T follicular helper cell (primary cell): Measurements from ENCODE around the gene CLIC3.

Experiments
- DNase-seq: peaks from one replicate; pipeline ENCODE4 v3.0.0-alpha.2; 2020; ENCODE audit warnings: low read depth

Gene CLIC3

DNA sequence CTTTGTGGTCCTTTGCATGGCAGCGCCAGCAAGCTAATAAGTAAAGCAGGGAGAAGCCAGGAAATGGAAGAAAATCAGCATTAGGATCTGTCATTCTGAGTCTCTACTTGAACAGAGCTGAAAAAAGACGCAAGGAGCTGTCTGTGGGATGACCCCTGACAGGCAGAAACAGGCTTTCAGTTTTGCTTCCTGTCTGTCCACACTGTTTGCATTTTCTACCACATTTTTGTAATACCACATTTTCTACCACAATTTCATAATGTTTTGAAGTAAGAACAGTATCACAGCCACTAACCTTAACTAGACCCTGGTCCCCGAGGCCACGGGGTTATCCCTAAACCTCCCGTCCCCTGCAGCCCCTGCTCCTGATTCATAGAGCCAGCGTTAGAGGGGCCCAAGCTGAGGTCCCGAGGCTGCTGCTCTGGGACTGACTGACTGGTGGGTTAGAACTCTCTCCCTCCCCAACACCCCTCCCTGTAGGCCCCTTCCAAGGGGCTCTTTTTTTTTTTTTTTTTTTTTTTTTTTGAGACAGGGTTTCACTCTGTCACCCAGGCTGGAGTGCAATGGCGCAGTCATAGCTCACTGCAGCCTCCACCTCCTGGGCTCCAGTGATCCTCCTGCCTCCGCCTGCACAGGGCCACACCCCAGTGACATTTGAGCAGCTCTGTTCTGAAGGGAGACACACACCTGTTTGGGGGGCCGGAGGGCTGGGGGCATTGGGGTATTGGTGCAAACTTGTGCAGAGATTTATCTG is 4.0 kb upstream of the CLIC3 start:
- no peak for DNase-seq

GRCh38 chr9:136997830-136998234 is 1.5 kb upstream of the CLIC3 start:
- no peak for DNase-seq

GRCh38 chr9:136997371-136997770 is 1.0 kb upstream of the CLIC3 start:
- DNase-seq, result no peak

DNA sequence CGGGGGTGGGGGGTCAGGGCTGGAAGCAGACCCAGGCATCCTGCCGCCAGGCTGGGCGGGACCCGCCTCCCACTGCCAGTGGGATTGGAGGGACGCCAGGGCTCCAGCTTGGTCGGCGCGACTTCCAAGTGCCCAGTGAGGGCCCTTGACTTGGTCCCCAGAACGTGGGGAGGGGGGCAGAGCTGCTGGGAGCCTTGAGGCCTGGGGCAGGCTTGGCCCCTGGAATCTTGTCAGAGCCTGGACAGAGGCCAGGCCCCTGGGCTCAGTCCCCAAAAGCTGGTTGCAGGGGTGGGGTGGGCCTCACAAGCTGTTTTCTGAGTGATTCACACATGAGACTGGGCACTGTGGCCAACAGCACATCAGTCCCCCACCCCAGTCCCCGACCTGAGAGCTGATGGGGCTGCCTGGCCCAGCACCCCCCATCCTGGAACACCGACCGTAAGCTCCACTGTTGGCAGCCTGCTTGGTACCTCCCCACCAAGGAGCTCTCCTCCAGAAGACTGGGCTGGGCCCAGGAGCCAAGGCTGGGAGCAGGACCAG is 526 bp downstream of the CLIC3 start:
- DNase-seq, result no peak

- DNase-seq, result no peak
Observed at GRCh38 chr9:136995362-136995761, 1.0 kb downstream of the CLIC3 start.

GRCh38 chr9:136994888-136995230 is 1.5 kb downstream of the CLIC3 start:
- no peak for DNase-seq

GRCh38 chr9:136994180-136994887 is 2.0 kb downstream of the CLIC3 start:
- no peak for DNase-seq

- no peak for DNase-seq
Observed at GRCh38 chr9:136992819-136993369, 3.5 kb downstream of the CLIC3 start.

DNA sequence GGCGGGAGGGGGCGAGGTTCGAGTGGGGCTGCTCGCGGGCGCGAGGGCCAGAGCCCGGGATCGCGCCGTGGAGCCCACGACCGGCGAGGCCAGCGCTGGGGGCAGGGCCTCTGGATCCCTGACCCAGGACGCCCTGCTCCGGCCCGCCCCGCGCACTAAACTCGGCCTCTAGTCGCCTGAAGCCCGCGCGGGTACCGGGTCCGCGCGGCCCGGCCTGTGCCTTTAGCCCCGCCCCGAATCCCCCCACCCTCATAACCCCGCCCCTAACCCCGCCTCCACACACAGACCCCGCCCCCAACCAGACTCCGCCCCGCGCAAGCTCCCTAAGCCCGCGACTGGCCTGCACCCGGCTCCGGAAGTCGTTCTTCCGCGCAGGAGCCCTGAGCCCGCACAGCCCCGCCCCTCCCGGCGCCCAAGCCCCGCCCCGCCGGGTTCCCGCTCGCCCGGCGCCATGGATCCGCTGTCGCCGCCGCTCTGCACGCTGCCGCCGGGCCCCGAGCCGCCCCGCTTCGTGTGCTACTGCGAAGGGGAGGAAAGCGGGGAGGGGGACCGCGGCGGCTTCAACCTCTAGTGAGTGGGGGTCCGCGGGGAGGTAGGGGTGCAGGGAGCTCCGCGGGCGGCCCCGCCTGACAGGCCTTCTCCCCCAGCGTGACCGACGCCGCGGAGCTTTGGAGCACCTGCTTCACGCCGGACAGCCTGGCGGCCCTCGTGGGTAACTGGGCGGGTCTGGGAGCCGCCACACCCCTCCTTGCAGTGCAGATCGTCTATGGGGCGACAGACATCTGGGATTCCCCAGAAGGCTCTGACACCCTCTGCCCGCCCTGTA is 4.2 kb downstream of the CLIC3 start, which contains the start of gene PAXX:
TSS of gene PAXX (plus strand) at position 430 of the 826 bp plus-strand sequence. CDS start at position 452, 22 bp downstream.
- DNase-seq, result peak; percentile 90

DNA sequence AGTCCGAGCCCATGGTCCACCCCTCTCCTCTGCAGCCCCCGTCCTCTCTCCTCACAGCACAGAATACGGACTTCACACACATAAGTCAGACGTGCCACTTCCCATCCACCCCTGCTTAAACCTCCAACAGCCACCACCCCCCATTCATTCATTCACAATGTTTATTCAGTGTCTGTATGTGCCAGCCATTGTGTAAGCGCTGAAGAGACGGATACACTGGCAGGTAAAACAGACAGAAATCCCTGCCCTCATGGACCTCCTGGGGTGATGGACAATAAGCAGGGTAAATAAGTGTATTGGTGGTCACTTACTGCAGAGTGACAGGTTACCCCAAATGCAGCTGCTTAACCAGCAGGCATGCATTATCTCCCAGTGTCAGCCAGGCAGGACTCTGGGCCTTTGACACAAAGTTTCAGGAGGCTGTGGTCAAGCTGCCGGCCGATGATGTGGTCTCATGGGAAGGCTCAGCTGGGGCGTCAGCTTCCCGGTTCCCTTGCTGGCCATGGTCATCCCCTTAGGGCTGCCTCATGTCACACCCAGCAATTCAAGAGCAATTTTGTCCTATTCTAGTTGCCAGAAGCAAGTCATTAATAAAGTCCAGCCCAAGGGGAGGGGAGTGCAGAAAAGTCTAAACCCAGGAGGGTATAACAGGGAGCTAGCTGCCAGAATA is 6.0 kb downstream of the CLIC3 start:
- no peak for DNase-seq

DNA sequence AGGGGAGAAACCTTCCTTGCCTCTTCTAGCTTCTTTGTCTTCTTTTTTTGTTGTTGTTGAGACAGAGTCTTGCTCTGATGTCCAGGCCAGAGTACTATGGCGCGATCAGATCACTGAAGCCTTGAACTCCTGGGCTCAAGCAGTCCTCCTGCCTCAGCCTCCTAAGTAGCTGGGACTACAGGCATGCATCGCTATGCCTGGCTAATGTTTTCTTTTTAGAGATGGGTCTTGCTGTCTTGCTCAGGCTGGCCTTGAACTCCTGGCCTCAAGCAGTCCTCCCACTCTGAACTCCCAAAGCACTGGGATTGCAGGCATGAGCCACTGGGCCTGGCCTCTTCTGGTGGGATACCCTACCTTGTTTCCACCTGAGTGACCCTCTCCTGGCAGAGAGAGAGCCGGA is 7.5 kb downstream of the CLIC3 start:
- DNase-seq, result no peak

GRCh38 chr9:136985853-136986252 is 10.5 kb downstream of the CLIC3 start:
- no peak for DNase-seq

DNA sequence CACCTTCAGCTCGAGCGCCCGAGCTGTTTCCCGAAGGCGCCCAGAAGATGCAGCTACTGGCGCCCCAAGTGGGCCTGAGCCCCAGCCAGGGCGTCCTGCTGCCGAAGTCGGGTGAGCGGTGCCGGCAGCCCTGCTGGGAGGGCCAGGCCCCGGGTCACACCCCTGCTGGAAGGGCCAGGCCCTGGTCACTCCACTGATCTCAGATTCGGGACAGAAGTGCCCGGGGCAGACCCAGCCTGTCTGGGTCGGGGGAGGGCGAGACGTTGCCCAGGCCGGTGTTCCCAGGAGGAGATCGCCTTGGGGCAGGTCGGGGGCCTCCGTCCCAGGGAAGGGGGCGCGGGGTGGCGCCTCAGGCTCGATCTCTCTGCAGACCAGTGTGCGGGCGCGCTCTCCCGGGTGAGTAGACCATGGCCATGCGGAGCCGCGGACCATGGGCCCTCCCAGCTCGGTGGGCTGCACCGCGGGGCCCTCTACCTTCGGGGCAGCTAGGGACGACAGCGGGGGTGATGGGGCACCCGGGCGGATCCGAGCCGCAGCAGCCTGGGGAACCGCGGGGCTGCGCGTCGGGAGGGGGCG is 11.3 kb downstream of the CLIC3 start:
- no peak for DNase-seq

GRCh38 chr9:136984464-136985026 is 11.8 kb downstream of the CLIC3 start:
- no peak for DNase-seq

DNA sequence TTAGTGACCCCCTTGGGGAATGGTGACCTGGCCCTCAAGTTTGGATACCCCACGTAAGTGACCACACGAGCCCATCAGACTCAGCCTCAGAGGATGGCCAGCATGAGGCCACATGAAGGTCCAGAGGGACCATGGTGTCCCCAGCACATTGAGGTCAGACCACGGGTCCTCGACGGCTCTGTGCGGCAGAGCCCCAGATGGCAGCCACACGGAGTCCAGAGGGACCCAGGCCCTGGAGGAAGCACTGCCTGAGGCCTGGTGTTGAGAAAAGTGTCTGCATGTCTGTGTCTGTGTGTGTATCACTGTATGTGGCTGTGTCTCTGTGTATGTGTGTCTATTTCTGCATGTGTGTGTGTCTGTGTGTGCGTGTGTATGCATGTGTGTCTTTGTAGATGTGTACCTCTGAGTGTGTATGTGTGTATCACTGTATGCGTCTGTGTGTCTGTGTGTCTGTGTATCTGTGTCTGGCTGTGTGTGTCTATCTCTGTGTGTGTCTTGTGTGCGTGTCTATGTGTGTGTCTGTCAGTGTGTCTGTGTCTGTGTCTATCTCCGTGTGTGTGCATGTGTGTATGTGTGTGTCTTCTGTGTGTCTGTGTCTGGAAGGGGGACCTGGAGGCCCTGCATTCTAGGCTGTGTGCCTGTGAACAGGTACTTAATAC is 12.6 kb downstream of the CLIC3 start:
- no peak for DNase-seq

- no peak for DNase-seq
Observed at GRCh38 chr9:136983167-136983566, 13.2 kb downstream of the CLIC3 start.

DNA sequence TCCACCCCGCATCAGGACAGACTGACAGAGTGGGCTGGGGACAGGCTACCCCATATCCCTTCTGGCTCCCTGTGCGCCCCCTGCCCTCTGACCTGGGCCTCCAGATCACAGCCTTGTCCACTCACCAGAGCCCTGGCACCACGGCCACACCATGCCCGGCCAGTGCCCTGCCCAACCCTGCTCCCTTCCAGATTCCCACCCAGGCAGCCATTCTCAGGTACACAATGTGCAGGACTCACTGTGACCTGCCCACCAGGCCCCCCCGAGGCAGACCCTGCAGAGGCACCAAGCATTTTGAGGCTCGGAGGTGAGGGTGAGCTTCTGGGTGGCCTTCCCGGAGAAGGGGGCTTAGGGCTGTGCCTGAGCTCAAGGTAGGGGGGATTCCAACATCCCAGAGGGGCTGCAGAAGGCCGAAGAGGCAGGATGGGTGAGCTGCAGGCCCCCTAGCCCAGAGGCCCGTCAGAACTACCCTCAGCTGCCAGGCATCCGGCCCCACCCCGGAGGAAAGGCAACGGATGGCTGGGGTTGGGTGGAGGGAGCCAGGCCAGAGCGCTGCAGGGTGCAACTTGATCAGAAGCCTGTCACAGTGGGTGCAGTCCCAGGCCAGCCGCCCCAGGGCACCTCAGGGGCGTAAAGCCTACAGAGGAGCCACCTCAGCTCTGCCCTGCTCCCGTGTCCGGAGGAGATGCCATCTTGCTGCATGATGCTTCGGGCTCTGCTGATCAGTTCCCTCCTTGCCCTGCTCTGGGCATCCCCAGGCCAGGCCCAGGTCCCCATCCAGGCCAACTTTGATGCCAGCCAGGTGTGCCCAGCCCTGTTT is 13.9 kb downstream of the CLIC3 start, which contains the start of gene LCNL1:
TSS of gene LCNL1 (plus strand) at position 762 of the 820 bp plus-strand sequence. CDS start 594 bp downstream, outside the sequence.
- no peak for DNase-seq

DNA sequence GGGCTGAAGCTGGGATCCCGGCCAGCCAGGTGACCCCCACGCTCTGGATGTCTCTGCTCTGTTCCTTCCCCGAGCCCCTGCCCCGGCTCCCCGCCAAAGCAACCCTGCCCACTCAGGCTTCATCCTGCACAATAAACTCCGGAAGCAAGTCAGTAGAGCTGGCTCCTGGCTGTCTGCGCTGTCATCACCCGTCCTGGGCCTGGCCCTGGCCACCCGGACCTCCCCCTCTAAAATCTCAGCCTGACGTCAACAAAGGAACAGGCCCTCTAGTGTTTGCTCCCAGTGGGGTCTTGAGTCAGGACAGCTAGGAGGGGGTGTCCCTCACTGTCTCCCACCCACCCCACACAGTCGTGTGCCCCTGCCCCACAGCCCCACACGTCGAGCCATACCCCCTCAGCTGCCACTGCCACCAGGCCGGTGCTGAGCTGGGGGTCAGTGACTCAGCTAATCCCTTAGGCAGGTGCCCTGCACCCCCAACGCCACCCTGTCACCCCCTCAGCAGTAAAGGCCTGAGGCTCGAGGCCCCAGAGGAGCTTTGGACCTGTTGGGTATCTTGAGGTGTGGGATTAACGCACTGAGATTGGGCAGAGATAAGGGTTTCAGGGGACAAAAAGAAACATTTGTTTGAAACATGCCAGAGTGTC is 14.7 kb downstream of the CLIC3 start:
- DNase-seq, result no peak
